Measurements from ENCODE around the gene DERL3. TPM values are rescaled to one million over a fixed set of nuclear protein-coding genes. Genes with fewer than 3 reads are reported as not detected.

The DERL3 gene
- total RNA-seq, 1 experiment from 2014 or later: 9.8 TPM

- H3K27me3 ChIP-seq (ENCODE audit: insufficient read depth, low read length): no peaks in the 10 kb centered on the region
- WGBS (ENCODE audit: extremely low coverage, insufficient read length, low lambda C conversion rate): no CpG with 5 or more reads among the region's 10 CpGs
- Mint-ChIP-seq H3K9me3 (no peaks in the 10 kb centered on the region), H3K27me3 (ENCODE audit: low read depth) (no peaks in the 10 kb centered on the region), H3K4me3 (no peak overlapping the region; a peak in 1 of 5 replicates), H3K36me3 (ENCODE audit: insufficient read depth in 1 of 3, low read depth in 3 of 3) (peaks cover 51 to 92% (median 87%) of the 10 kb centered on the region in 3 experiments), H3K4me1 (peaks cover 4 to 9% of the 10 kb centered on the region in 2 experiments; a peak in 3 of 4 replicates), H3K27ac (no peak overlapping the region)
- H3K4me2 ChIP-seq (ENCODE audit: insufficient read depth, insufficient read length, low read length): no peak overlapping the region
- no peaks in the 10 kb centered on the region for H3K79me2 ChIP-seq (ENCODE audit: insufficient read depth, low read length)
- no peak overlapping the region for H3K27ac ChIP-seq (ENCODE audit: insufficient read length, low read depth, low read length)
- H2AK5ac ChIP-seq (ENCODE audit: insufficient read length, low read length): no peak overlapping the region
- no peak overlapping the region for H4K5ac ChIP-seq (ENCODE audit: insufficient read length, low read depth, low read length)
- no peak overlapping the region for H2BK20ac ChIP-seq (ENCODE audit: low read depth, low read length, poor library complexity, severe bottlenecking)
- no peak overlapping the region for H3K23ac ChIP-seq (ENCODE audit: insufficient read length, low read depth, low read length)
- no peak overlapping the region for H2AFZ ChIP-seq (ENCODE audit: low read length)
- TF ChIP-seq, protein P1, sequence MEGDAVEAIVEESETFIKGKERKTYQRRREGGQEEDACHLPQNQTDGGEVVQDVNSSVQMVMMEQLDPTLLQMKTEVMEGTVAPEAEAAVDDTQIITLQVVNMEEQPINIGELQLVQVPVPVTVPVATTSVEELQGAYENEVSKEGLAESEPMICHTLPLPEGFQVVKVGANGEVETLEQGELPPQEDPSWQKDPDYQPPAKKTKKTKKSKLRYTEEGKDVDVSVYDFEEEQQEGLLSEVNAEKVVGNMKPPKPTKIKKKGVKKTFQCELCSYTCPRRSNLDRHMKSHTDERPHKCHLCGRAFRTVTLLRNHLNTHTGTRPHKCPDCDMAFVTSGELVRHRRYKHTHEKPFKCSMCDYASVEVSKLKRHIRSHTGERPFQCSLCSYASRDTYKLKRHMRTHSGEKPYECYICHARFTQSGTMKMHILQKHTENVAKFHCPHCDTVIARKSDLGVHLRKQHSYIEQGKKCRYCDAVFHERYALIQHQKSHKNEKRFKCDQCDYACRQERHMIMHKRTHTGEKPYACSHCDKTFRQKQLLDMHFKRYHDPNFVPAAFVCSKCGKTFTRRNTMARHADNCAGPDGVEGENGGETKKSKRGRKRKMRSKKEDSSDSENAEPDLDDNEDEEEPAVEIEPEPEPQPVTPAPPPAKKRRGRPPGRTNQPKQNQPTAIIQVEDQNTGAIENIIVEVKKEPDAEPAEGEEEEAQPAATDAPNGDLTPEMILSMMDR (conservative IDR thresholded peaks at IDR 0.05): no peak
- no peaks in the 10 kb centered on the region for H3K79me1 ChIP-seq (ENCODE audit: insufficient read depth, low read depth, low read length, poor library complexity, severe bottlenecking)
- H3K56ac ChIP-seq (ENCODE audit: insufficient read length, low read depth, low read length): no peak overlapping the region
- no peaks in the 10 kb centered on the region for H3K9me3 ChIP-seq (ENCODE audit: control insufficient read depth, low read depth, low read length)
- no peaks in the 10 kb centered on the region for H3K4me1 ChIP-seq (ENCODE audit: insufficient read depth, low read length)
- H3K9ac ChIP-seq (ENCODE audit: extremely low read depth, insufficient read length, low read length): no peak overlapping the region
- no peak overlapping the region for H2BK12ac ChIP-seq (ENCODE audit: insufficient read length, low read depth, low read length)
- H3K4ac ChIP-seq (ENCODE audit: low read depth, low read length): no peak overlapping the region
- H3K23me2 ChIP-seq (ENCODE audit: insufficient read length, low read depth, low read length, poor library complexity, severe bottlenecking): no peaks in the 10 kb centered on the region
- H3T11ph ChIP-seq (ENCODE audit: low read length): no peak overlapping the region
- no peak overlapping the region for H3K18ac ChIP-seq (ENCODE audit: insufficient read length, low read depth, low read length)
- H2BK120ac ChIP-seq (ENCODE audit: low read depth, low read length, poor library complexity, severe bottlenecking): no peak overlapping the region
- no peaks in the 10 kb centered on the region for H4K20me1 ChIP-seq (ENCODE audit: control insufficient read depth, insufficient read depth, insufficient read length)
- no peak for DNase-seq
- H4K8ac ChIP-seq (replicated peaks; ENCODE audit: insufficient read length, low read depth, low read length): no peak overlapping the region
- H2BK15ac ChIP-seq (ENCODE audit: low read depth, low read length): no peak overlapping the region
- H4K91ac ChIP-seq (ENCODE audit: insufficient read length, low read depth, low read length): no peak overlapping the region
- H3K14ac ChIP-seq (ENCODE audit: insufficient read depth, low read length): no peak overlapping the region
- no peak overlapping the region for H2BK5ac ChIP-seq (ENCODE audit: insufficient read length, low read length)
Measured at GRCh38 chr22:23815541-23816155, 23.2 kb downstream of the DERL3 start.
